Measurements from ENCODE around the gene DAAM2. TPM values are rescaled to one million over a fixed set of nuclear protein-coding genes. Genes with fewer than 3 reads are reported as not detected.

Gene DAAM2
- total and polyA plus RNA-seq, 9 of the 15 experiments (the other 6 are each of a cell fraction or from before 2014, with no cell fraction given): 0.01 to 0.07 TPM; not detected in 7

GRCh38 chr6:39881851-39882530 is 89.8 kb downstream of the DAAM2 start:
- POLR2A ChIA-PET: no interaction called here

More at GRCh38 chr6:39881851-39882530, 89.8 kb downstream of the DAAM2 start:
- Histone ChIP-seq H3K4me3 (no peak overlapping the region), H3K36me3 (ENCODE audit: control insufficient read depth, insufficient read depth, low read length) (no peaks in the 10 kb centered on the region), H3K4me2 (ENCODE audit: insufficient read depth, low read length) (no peak overlapping the region), H3K9ac (ENCODE audit: insufficient read depth in 1 of 2, low read depth in 2 of 2, low read length in 2 of 2) (no peak overlapping the region), H3K9me3 (replicated peaks; ENCODE audit: control insufficient read depth, insufficient read depth, low read depth, low read length) (no peaks in the 10 kb centered on the region), H2AFZ (ENCODE audit: low read depth, low read length) (no peak overlapping the region), H4K20me1 (replicated peaks; ENCODE audit: control insufficient read depth, insufficient read depth, low read length) (peaks cover 4% of the 10 kb centered on the region), H3K79me2 (ENCODE audit: control insufficient read depth, insufficient read depth, low read length) (no peaks in the 10 kb centered on the region), H3K4me1 (replicated peaks in 1 of 2; ENCODE audit: control insufficient read depth in 2 of 2, insufficient read depth in 2 of 2, low read length in 2 of 2) (no peaks in the 10 kb centered on the region), H3K9me1 (ENCODE audit: control insufficient read depth, insufficient read depth, low read length) (no peaks in the 10 kb centered on the region), H3K27me3 (ENCODE audit: control insufficient read depth in 2 of 2, insufficient read depth in 2 of 2, low read length in 2 of 2) (peaks cover 5 to 25% of the 10 kb centered on the region in 2 experiments; a peak in 4 of 5 replicates), H3K27ac (ENCODE audit: extremely low read depth, low read depth, low read length) (no peak overlapping the region)
- TF ChIP-seq DEAF1 (CRISPR knock-in tag; IDR thresholded peaks at IDR 0.05): no peak
- no peak for TF ChIP-seq ZNF551 (CRISPR knock-in tag; IDR thresholded peaks at IDR 0.05)
- no peak for TF ChIP-seq GABPB1 (CRISPR knock-in tag; IDR thresholded peaks at IDR 0.05)
- no peak for TF ChIP-seq TBP (optimal IDR thresholded peaks at IDR 0.05; ENCODE audit: low read depth, low read length)
- TF ChIP-seq ZNF23 (CRISPR knock-in tag; IDR thresholded peaks at IDR 0.05): no peak
- no peak for TF ChIP-seq ILK (tag; IDR thresholded peaks at IDR 0.05; ENCODE audit: borderline replicate concordance, low read depth)
- BruUV-seq (replicated peaks): no TSS peak
- under 1% methylated on average over 16 of the region's 16 CpGs for whole genome bisulfite sequencing (ENCODE audit: insufficient coverage, low coverage, missing lambda C conversion rate)
- in situ Hi-C loops (cut with MboI) (no loop called here), intact Hi-C loops (cut with micrococcal nuclease) (no loop called here)
- CTCF ChIA-PET (ENCODE audit: low intra/inter-chr PET ratio): no interaction called here
- no peak for FAIRE-seq
- no peak for DNase-seq (ENCODE audit: extremely low read depth in 1 of 4, low spot score in 3 of 4)
- no peak for ATAC-seq
